HL-60 (cell line): Measurements from ENCODE around the gene NRXN3.

ENCODE experiments used
- DNase-seq, 2 experiments: peaks; one replicate each; pipeline ENCODE4 v3.0.0-alpha.2; 2010 to 2020; ENCODE audit warnings: low read depth in 1 of 2, low spot score in 1 of 2
- H3K27ac ChIP-seq: fragments of 250-450 bp; sonication (Bioruptor Pico); replicated peaks from 2 replicates; pipeline ENCODE4 v1.5.1; 2020; ENCODE audit warnings: mild to moderate bottlenecking, moderate library complexity
- H3K27me3 ChIP-seq: fragments of 250-450 bp; sonication (Bioruptor Pico); 2 replicates; pipeline ENCODE4 v1.5.1; 2021; ENCODE audit warnings: mild to moderate bottlenecking, moderate library complexity; ENCODE audit not compliant: insufficient read depth, poor library complexity, severe bottlenecking
- H3K4me3 ChIP-seq: replicated peaks from 2 replicates; pipeline ENCODE4 v1.5.1; 2011; ENCODE audit warnings: mild to moderate bottlenecking, control low read depth, low read length; ENCODE audit not compliant: insufficient read depth
- CTCF ChIP-seq: IDR thresholded peaks from one replicate; pipeline ENCODE4 v1.5.1; 2011; ENCODE audit warnings: low read length, control low read depth, inconsistent platforms; ENCODE audit not compliant: insufficient read depth
- GABPA ChIP-seq: IDR thresholded peaks from 2 replicates; pipeline ENCODE4 v1.6.1; 2012; ENCODE audit warnings: low read depth
- POLR2AphosphoS5 ChIP-seq: IDR thresholded peaks from 2 replicates; pipeline ENCODE4 v1.6.1; 2012; ENCODE audit warnings: low read depth
- REST ChIP-seq: IDR thresholded peaks from 2 replicates; pipeline ENCODE4 v1.6.1; 2012; ENCODE audit warnings: low read depth; ENCODE audit not compliant: insufficient replicate concordance
- SPI1 ChIP-seq: IDR thresholded peaks from 2 replicates; pipeline ENCODE4 v1.6.1; 2012; ENCODE audit warnings: low read depth, mild to moderate bottlenecking, borderline replicate concordance

The NRXN3 gene

GRCh38 chr14:78875049-78875448 is 704.9 kb downstream of the NRXN3 start:
- Histone ChIP-seq H3K4me3 (no peak overlapping the region), H3K27me3 (no peaks in the 10 kb centered on the region), H3K27ac (no peak overlapping the region)
- no peak for DNase-seq
- no peak for TF ChIP-seq POLR2AphosphoS5
- TF ChIP-seq REST: no peak
- TF ChIP-seq CTCF: no peak
- TF ChIP-seq GABPA: no peak
- TF ChIP-seq SPI1: no peak

GRCh38 chr14:78885884-78886283 is 715.7 kb downstream of the NRXN3 start:
- TF ChIP-seq SPI1: no peak
- TF ChIP-seq CTCF: no peak
- TF ChIP-seq POLR2AphosphoS5: no peak
- TF ChIP-seq GABPA: no peak
- TF ChIP-seq REST: no peak
- Histone ChIP-seq H3K27me3 (no peaks in the 10 kb centered on the region), H3K27ac (no peak overlapping the region), H3K4me3 (no peak overlapping the region)
- DNase-seq: no peak

- no peak for DNase-seq
- Histone ChIP-seq H3K27me3 (no peaks in the 10 kb centered on the region), H3K27ac (no peak overlapping the region), H3K4me3 (no peak overlapping the region)
- TF ChIP-seq SPI1 (no peak), GABPA (no peak), CTCF (no peak), POLR2AphosphoS5 (no peak), REST (no peak)
Measured at GRCh38 chr14:78897443-78897842, 727.3 kb downstream of the NRXN3 start.
